Neural cell (in vitro differentiated cells): ENCODE data around the gene EXTL1. TPM values are rescaled to one million over a fixed set of nuclear protein-coding genes. Genes with fewer than 3 reads are reported as not detected.

Experiments used
- H2AFZ ChIP-seq: fragments of 200-600, 300-800 bp; sonication (generic), shearing (Covaris generic); 2 replicates; pipeline ENCODE4 v1.6.0; 2014; ENCODE audit warnings: low read depth, mild to moderate bottlenecking, antibody characterized with exemption, low read length, moderate library complexity
- H3F3A ChIP-seq: fragments of 200-600 bp; shearing (Covaris generic); 2 replicates; pipeline ENCODE4 v1.6.1; 2016; ENCODE audit warnings: mild to moderate bottlenecking, moderate library complexity, mixed read lengths, antibody characterized with exemption, low read length; ENCODE audit not compliant: insufficient read depth, poor library complexity, severe bottlenecking
- H3K27ac ChIP-seq: fragments of 200-600, 300-800 bp; sonication (generic), shearing (Covaris generic); 2 replicates; pipeline ENCODE4 v1.5.1; 2014; ENCODE audit warnings: mild to moderate bottlenecking, low read length, moderate library complexity
- H3K27me3 ChIP-seq: fragments of 300-800, 200-600 bp; sonication (generic), shearing (Covaris generic); 2 replicates; pipeline ENCODE4 v1.6.0; 2014; ENCODE audit warnings: mild to moderate bottlenecking, low read depth, low read length, moderate library complexity; ENCODE audit not compliant: insufficient read depth
- H3K36me3 ChIP-seq: fragments of 300-800, 200-600 bp; sonication (generic), shearing (Covaris generic); 2 replicates; pipeline ENCODE4 v1.5.1; 2014; ENCODE audit warnings: mild to moderate bottlenecking, antibody characterized with exemption, low read length, moderate library complexity; ENCODE audit not compliant: insufficient read depth
- H3K4me2 ChIP-seq: fragments of 300-800, 200-600 bp; sonication (generic), shearing (Covaris generic); 2 replicates; pipeline ENCODE4 v1.6.0; 2014; ENCODE audit warnings: mild to moderate bottlenecking, low read length
- H3K4me3 ChIP-seq: fragments of 300-800, 200-600 bp; sonication (generic), shearing (Covaris generic); 2 replicates; pipeline ENCODE4 v1.5.1; 2014; ENCODE audit warnings: mild to moderate bottlenecking, low read length, moderate library complexity
- H3K79me2 ChIP-seq: fragments of 200-600 bp; shearing (Covaris generic); replicated peaks from 2 replicates; pipeline ENCODE4 v1.6.0; 2014; ENCODE audit warnings: mild to moderate bottlenecking, low read length, moderate library complexity; ENCODE audit not compliant: insufficient read depth
- H3K9ac ChIP-seq: fragments of 300-800, 200-600 bp; sonication (generic), shearing (Covaris generic); 2 replicates; pipeline ENCODE4 v1.6.1; 2016; ENCODE audit warnings: mild to moderate bottlenecking, low read length, mixed read lengths
- H3K9me2 ChIP-seq: fragments of 200-600 bp; shearing (Covaris generic); 2 replicates; pipeline ENCODE4 v1.6.1; 2016; ENCODE audit warnings: mild to moderate bottlenecking, low read length, mixed read lengths; ENCODE audit not compliant: insufficient read depth
- H3K9me3 ChIP-seq: fragments of 200-600, 300-800 bp; sonication (generic), shearing (Covaris generic); 2 replicates; pipeline ENCODE4 v1.6.1; 2016; ENCODE audit warnings: mild to moderate bottlenecking, mixed run types, low read length, moderate library complexity, mixed read lengths
- H4K20me1 ChIP-seq: fragments of 200-600 bp; shearing (Covaris generic); 2 replicates; pipeline ENCODE4 v1.6.1; 2016; ENCODE audit warnings: mild to moderate bottlenecking, mixed run types; ENCODE audit not compliant: insufficient read depth
- EP300 ChIP-seq: fragments of 450-650 bp; conservative IDR thresholded peaks from 2 replicates; pipeline ENCODE4 v1.6.1; 2014; ENCODE audit warnings: antibody characterized with exemption, mild to moderate bottlenecking, moderate library complexity; ENCODE audit not compliant: poor library complexity, severe bottlenecking
- EZH2 ChIP-seq: fragments of 200-600, 300-800 bp; shearing (Covaris generic), sonication (generic); IDR thresholded peaks from 2 replicates; pipeline ENCODE4 v1.6.1; 2014; ENCODE audit warnings: antibody characterized with exemption, low read length, borderline replicate concordance, mild to moderate bottlenecking; ENCODE audit not compliant: insufficient read depth, poor library complexity, severe bottlenecking
- MXI1 ChIP-seq: fragments of 450-650 bp; conservative IDR thresholded peaks from 2 replicates; pipeline ENCODE4 v1.6.1; 2014; ENCODE audit warnings: antibody characterized with exemption, mild to moderate bottlenecking; ENCODE audit not compliant: poor library complexity, severe bottlenecking
- POLR2AphosphoS5 ChIP-seq: IDR thresholded peaks from 2 replicates; pipeline ENCODE4 v1.6.1; 2012
- RAD21 ChIP-seq: fragments of 450-650 bp; conservative IDR thresholded peaks from 2 replicates; pipeline ENCODE4 v1.6.1; 2014; ENCODE audit warnings: antibody characterized with exemption, mild to moderate bottlenecking, moderate library complexity
- SMC3 ChIP-seq: fragments of 450-650 bp; conservative IDR thresholded peaks from 2 replicates; pipeline ENCODE4 v1.6.1; 2014; ENCODE audit warnings: antibody characterized with exemption, mild to moderate bottlenecking, moderate library complexity; ENCODE audit not compliant: poor library complexity
- TAF1 ChIP-seq: IDR thresholded peaks from 2 replicates; pipeline ENCODE4 v1.6.1; 2012; ENCODE audit warnings: low read depth
- polyA plus RNA-seq: library from polyadenylated mRNA; depleted of rRNA; stranded (reverse); fragments of >200 nt; gene quantifications from 2 replicates; pipeline ENCODE4 v1.2.3, GENCODE V29; 2014
- TF ChIP-seq, protein P1 (sequence below): IDR thresholded peaks from 2 replicates; pipeline ENCODE4 v1.6.1; 2012; ENCODE audit warnings: borderline replicate concordance
- TF ChIP-seq, protein P2 (sequence below): fragments of 450-650 bp; IDR thresholded peaks from 2 replicates; pipeline ENCODE4 v1.5.1; 2014; ENCODE audit warnings: antibody characterized with exemption, mild to moderate bottlenecking, moderate library complexity; ENCODE audit not compliant: poor library complexity, severe bottlenecking

EXTL1 gene
- polyA plus RNA-seq, 1 donor from 2014 or later, result 2.7 TPM

DNA sequence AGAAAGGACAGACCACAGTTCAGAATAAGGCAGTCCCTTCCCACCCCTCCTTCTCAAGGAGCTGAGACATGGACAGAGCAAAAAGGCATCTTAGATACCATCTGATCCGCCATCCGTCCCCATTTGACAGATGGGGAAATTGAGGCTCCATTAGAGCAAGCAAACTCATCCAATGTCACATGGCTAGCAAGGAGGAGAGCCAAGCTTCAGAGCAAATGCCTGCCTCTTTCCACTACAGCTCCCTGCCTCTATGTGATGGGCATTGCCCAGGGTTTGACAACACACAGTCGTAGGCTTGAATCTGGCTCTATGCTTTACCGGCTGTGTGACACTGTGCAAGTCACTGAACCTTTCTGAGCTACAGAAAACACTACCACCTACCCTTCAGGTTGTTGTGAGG is 20.4 kb downstream of the EXTL1 start:
- Histone ChIP-seq H3K9me3 (no peaks in the 10 kb centered on the region), H3K4me3 (no peak overlapping the region), H3K9ac (no peak overlapping the region), H2AFZ (no peak overlapping the region), H3K27ac (no peak overlapping the region), H3K9me2 (no peaks in the 10 kb centered on the region), H3K79me2 (no peaks in the 10 kb centered on the region), H3K36me3 (no peaks in the 10 kb centered on the region), H4K20me1 (no peaks in the 10 kb centered on the region), H3K27me3 (peaks cover 41% of the 10 kb centered on the region), H3K4me2 (no peak overlapping the region), H3F3A (no peaks in the 10 kb centered on the region)
- TF ChIP-seq EZH2 (no peak), MXI1 (no peak), EP300 (no peak), RAD21 (no peak), POLR2AphosphoS5 (no peak), TAF1 (no peak), SMC3 (no peak)
- TF ChIP-seq, protein P1, sequence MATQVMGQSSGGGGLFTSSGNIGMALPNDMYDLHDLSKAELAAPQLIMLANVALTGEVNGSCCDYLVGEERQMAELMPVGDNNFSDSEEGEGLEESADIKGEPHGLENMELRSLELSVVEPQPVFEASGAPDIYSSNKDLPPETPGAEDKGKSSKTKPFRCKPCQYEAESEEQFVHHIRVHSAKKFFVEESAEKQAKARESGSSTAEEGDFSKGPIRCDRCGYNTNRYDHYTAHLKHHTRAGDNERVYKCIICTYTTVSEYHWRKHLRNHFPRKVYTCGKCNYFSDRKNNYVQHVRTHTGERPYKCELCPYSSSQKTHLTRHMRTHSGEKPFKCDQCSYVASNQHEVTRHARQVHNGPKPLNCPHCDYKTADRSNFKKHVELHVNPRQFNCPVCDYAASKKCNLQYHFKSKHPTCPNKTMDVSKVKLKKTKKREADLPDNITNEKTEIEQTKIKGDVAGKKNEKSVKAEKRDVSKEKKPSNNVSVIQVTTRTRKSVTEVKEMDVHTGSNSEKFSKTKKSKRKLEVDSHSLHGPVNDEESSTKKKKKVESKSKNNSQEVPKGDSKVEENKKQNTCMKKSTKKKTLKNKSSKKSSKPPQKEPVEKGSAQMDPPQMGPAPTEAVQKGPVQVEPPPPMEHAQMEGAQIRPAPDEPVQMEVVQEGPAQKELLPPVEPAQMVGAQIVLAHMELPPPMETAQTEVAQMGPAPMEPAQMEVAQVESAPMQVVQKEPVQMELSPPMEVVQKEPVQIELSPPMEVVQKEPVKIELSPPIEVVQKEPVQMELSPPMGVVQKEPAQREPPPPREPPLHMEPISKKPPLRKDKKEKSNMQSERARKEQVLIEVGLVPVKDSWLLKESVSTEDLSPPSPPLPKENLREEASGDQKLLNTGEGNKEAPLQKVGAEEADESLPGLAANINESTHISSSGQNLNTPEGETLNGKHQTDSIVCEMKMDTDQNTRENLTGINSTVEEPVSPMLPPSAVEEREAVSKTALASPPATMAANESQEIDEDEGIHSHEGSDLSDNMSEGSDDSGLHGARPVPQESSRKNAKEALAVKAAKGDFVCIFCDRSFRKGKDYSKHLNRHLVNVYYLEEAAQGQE, result no peak
- TF ChIP-seq, protein P2, sequence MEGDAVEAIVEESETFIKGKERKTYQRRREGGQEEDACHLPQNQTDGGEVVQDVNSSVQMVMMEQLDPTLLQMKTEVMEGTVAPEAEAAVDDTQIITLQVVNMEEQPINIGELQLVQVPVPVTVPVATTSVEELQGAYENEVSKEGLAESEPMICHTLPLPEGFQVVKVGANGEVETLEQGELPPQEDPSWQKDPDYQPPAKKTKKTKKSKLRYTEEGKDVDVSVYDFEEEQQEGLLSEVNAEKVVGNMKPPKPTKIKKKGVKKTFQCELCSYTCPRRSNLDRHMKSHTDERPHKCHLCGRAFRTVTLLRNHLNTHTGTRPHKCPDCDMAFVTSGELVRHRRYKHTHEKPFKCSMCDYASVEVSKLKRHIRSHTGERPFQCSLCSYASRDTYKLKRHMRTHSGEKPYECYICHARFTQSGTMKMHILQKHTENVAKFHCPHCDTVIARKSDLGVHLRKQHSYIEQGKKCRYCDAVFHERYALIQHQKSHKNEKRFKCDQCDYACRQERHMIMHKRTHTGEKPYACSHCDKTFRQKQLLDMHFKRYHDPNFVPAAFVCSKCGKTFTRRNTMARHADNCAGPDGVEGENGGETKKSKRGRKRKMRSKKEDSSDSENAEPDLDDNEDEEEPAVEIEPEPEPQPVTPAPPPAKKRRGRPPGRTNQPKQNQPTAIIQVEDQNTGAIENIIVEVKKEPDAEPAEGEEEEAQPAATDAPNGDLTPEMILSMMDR, result no peak

DNA sequence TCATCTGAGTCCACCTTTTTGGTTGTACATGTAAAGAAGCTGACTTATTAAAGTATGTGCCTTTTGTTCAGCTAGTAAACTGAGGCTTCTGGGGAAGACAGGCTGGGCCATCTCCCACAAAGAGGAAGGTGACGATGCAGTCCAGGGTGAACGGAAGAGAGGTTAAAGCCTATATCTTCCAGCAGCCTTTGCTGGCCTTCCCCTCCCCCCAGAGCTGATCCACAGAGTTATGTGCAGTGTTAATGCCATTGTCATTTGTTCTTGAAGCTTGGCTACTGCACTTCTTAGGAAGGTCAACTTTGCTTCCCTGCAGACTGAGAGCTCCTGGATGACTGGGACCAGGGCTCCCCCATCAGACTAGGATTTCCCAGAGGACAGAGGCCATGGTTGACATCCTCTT is 22.2 kb downstream of the EXTL1 start:
- peaks cover 58% of the 10 kb centered on the region for H3K27me3 ChIP-seq
- no peak overlapping the region for H3K4me3 ChIP-seq
- H3K9me2 ChIP-seq, result no peaks in the 10 kb centered on the region
- H4K20me1 ChIP-seq, result no peaks in the 10 kb centered on the region
- no peaks in the 10 kb centered on the region for H3K79me2 ChIP-seq
- no peak overlapping the region for H3K9ac ChIP-seq
- H3K36me3 ChIP-seq, result no peaks in the 10 kb centered on the region
- no peak overlapping the region for H2AFZ ChIP-seq
- TF ChIP-seq, protein P2, result no peak
- TF ChIP-seq POLR2AphosphoS5 (no peak), EP300 (no peak), SMC3 (no peak), RAD21 (no peak), EZH2 (no peak)
- no peaks in the 10 kb centered on the region for H3F3A ChIP-seq
- H3K27ac ChIP-seq, result no peak overlapping the region
- no peaks in the 10 kb centered on the region for H3K9me3 ChIP-seq
- no peak overlapping the region for H3K4me2 ChIP-seq
